PC-9 (cell line): Measurements from ENCODE around the gene PRKD1.

Source experiments
- CTCF ChIP-seq: fragments of 200-600 bp; sonication (generic); conservative IDR thresholded peaks from 2 replicates; pipeline ENCODE4 v1.6.1; 2017; ENCODE audit warnings: mixed run types, antibody characterized with exemption, mild to moderate bottlenecking, moderate library complexity
- EZH2 ChIP-seq: fragments of 200-600 bp; sonication (generic); IDR thresholded peaks from 2 replicates; pipeline ENCODE4 v1.8.0; 2017; ENCODE audit warnings: antibody characterized with exemption, low read depth

DNA sequence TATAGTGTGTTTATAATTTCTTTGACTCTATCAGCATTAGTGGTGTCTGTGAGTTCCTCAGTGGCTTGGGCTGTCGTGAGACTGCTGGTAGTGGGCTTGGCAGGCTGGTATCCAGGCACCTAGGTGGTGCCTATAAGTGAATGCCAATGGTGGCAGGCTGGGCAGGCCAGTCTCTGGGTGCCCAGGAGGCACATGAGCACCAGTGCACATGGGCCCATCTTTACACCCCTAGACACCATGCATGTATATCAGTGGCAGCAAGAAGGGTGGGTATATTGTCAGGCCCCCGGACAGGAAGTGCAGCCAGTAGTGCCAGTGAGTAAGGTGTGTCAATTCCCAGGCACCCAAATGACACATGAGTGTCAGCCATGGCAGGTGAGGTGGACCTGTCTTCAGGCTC is 138.2 kb downstream of the PRKD1 start:
- no peak for TF ChIP-seq EZH2
- no peak for TF ChIP-seq CTCF
